Measurements from ENCODE around the gene DIPK1B.

DNA sequence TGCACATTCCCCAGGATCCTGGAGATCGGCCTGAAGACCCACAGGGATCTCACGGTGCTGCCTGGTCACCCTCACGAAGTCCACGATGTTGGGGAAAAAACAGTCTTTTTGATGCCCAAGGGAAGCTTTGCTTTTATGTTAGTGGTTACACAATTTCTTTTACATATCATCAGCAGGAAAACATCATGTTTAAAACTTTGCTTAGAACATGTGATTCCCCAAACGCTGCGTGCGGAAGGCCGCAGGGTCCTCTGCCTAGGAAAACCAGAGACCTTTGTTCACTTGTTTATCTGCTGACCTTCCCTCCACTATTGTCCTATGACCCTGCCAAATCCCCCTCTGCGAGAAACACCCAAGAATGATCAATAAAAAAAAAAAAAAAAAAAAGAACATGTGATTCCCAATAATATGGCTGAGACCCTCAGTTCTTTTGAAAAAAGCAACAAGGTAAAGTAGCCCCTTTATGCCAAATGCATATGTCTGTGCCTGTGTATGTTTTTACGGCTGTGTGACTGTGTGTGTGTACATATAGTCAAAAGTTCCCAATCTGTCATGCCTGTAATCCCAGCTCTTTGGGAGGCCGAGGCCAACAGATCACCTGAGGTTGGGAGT, 13.6 kb upstream of the DIPK1B start:
- TF ChIP-seq POLR2A (IDR thresholded peaks at IDR 0.05; ENCODE audit: low read depth, low read length) (no peak), PAX5 (IDR thresholded peaks at IDR 0.05; ENCODE audit: insufficient read depth, low read length, severe bottlenecking) (no peak)

All from GM12891 (cell line).